Fibroblast of lung (primary cell): ENCODE data around the gene CTRL. TPM values are rescaled to one million over a fixed set of nuclear protein-coding genes. Genes with fewer than 3 reads are reported as not detected.
"Not testable (repeated sequence)": the region's sequence is repeated elsewhere in the genome, so short reads cannot be mapped to it uniquely, and the experiment has no call there.

Source experiments
- DNase-seq, 2 donors: peaks; one replicate each; pipeline versions ENCODE4 v3.0.0 to v3.0.0-alpha.2; 2010; ENCODE audit warnings: low read depth in 2 of 2
- H2AFZ ChIP-seq: 2 replicates; pipeline ENCODE4 v1.5.1; 2012; ENCODE audit warnings: low read length, control low read depth, inconsistent platforms
- H3K27ac ChIP-seq: 2 replicates; pipeline ENCODE4 v1.5.1; 2011; ENCODE audit warnings: low read length, control low read depth; ENCODE audit not compliant: insufficient read depth
- H3K27me3 ChIP-seq: 2 replicates; pipeline ENCODE4 v1.5.1; 2011; ENCODE audit warnings: mild to moderate bottlenecking, low read length; ENCODE audit not compliant: control insufficient read depth, insufficient read depth
- H3K36me3 ChIP-seq: 2 replicates; pipeline ENCODE4 v1.5.1; 2011; ENCODE audit warnings: low read length; ENCODE audit not compliant: control insufficient read depth, insufficient read depth
- H3K4me1 ChIP-seq: 2 replicates; pipeline ENCODE4 v1.5.1; 2011; ENCODE audit warnings: low read length; ENCODE audit not compliant: control insufficient read depth, insufficient read depth; ENCODE audit errors: extremely low read depth
- H3K4me2 ChIP-seq: 2 replicates; pipeline ENCODE4 v1.5.1; 2011; ENCODE audit warnings: low read length, control low read depth; ENCODE audit not compliant: insufficient read depth; ENCODE audit errors: extremely low read depth
- H3K4me3 ChIP-seq, 4 experiments: fragments of 200-600 bp in 1 of 4; sonication (generic) in 1 of 4; replicated peaks in 1 of 4; 2 replicates each; pipeline ENCODE4 v1.5.1; 2011 to 2016; ENCODE audit warnings: low read length in 4 of 4, low read depth in 3 of 4, mild to moderate bottlenecking in 3 of 4, control low read depth in 2 of 4, inconsistent platforms in 1 of 4, mixed read lengths in 1 of 4; ENCODE audit not compliant: insufficient read depth in 1 of 4; ENCODE audit errors: control extremely low read depth in 1 of 4
- H3K79me2 ChIP-seq: 2 replicates; pipeline ENCODE4 v1.5.1; 2012; ENCODE audit warnings: mild to moderate bottlenecking, low read length, inconsistent platforms; ENCODE audit not compliant: control insufficient read depth, insufficient read depth
- H3K9ac ChIP-seq: 2 replicates; pipeline ENCODE4 v1.5.1; 2011; ENCODE audit warnings: mild to moderate bottlenecking, low read length, control low read depth; ENCODE audit not compliant: insufficient read depth
- H3K9me3 ChIP-seq: 2 replicates; pipeline ENCODE4 v1.5.1; 2012; ENCODE audit warnings: low read depth, low read length; ENCODE audit not compliant: control insufficient read depth, insufficient read depth
- H4K20me1 ChIP-seq: 2 replicates; pipeline ENCODE4 v1.5.1; 2011; ENCODE audit warnings: low read length; ENCODE audit not compliant: control insufficient read depth, insufficient read depth; ENCODE audit errors: extremely low read depth
- EZH2 ChIP-seq: IDR thresholded peaks from 2 replicates; pipeline ENCODE4 v1.5.1; 2012; ENCODE audit warnings: low read length, control low read depth, mild to moderate bottlenecking; ENCODE audit errors: missing control alignments
- polyA plus RNA-seq, 2 donors: library from polyadenylated mRNA; depleted of rRNA in 1 of 2; stranded (reverse) in 1 of 2; unstranded in 1 of 2; fragments of >200 nt; gene quantifications; 2 replicates each; pipeline ENCODE4 v1.2.1, GENCODE V29; 2011 to 2012; ENCODE audit warnings: missing spikeins in 1 of 2
- total RNA-seq: library from RNA; depleted of rRNA; stranded (reverse); fragments of >200 nt; gene quantifications from 2 replicates; pipeline ENCODE4 v1.2.1, GENCODE V29; 2014
- TF ChIP-seq, protein P1 (sequence below), 2 donors: IDR thresholded peaks in 1 of 2; conservative IDR thresholded peaks in 1 of 2; 1 replicate in 1 of 2; 2 replicates in 1 of 2; pipeline ENCODE4 v1.5.1; 2011 to 2012; ENCODE audit warnings: low read length in 2 of 2, control low read depth in 1 of 2, inconsistent platforms in 1 of 2, low read depth in 1 of 2, mild to moderate bottlenecking in 1 of 2

Gene CTRL
- total and polyA plus RNA-seq, 2 donors (not counting 1 experiment from before 2014, with no cell fraction given) = 0.14 to 0.33 TPM

- H3K4me3 ChIP-seq = no peak overlapping the region
- DNase-seq = peak; percentile 50 to 81
- TF ChIP-seq, protein P1, sequence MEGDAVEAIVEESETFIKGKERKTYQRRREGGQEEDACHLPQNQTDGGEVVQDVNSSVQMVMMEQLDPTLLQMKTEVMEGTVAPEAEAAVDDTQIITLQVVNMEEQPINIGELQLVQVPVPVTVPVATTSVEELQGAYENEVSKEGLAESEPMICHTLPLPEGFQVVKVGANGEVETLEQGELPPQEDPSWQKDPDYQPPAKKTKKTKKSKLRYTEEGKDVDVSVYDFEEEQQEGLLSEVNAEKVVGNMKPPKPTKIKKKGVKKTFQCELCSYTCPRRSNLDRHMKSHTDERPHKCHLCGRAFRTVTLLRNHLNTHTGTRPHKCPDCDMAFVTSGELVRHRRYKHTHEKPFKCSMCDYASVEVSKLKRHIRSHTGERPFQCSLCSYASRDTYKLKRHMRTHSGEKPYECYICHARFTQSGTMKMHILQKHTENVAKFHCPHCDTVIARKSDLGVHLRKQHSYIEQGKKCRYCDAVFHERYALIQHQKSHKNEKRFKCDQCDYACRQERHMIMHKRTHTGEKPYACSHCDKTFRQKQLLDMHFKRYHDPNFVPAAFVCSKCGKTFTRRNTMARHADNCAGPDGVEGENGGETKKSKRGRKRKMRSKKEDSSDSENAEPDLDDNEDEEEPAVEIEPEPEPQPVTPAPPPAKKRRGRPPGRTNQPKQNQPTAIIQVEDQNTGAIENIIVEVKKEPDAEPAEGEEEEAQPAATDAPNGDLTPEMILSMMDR (conservative IDR thresholded peaks at IDR 0.05 in 1 of 2, IDR thresholded peaks at IDR 0.05 in 1 of 2; ENCODE audit: low read depth in 1 of 2, low read length in 2 of 2) = no peak
- TF ChIP-seq EZH2 = no peak
- no peak overlapping the region for H2AFZ ChIP-seq
- peaks cover 1% of the 10 kb centered on the region for H3K36me3 ChIP-seq
- no peaks in the 10 kb centered on the region for H3K27me3 ChIP-seq
- H3K9ac ChIP-seq = no peak overlapping the region
- peaks cover 2% of the 10 kb centered on the region for H4K20me1 ChIP-seq
- H3K9me3 ChIP-seq = no peaks in the 10 kb centered on the region
- peak overlapping the region; percentile 59 for H3K27ac ChIP-seq
- peaks cover 16% of the 10 kb centered on the region for H3K4me1 ChIP-seq
- peaks cover 9% of the 10 kb centered on the region for H3K79me2 ChIP-seq
- H3K4me2 ChIP-seq = peak overlapping the region; percentile 33
Observed at GRCh38 chr16:67917852-67918236, 13.8 kb downstream of the CTRL start.

DNA sequence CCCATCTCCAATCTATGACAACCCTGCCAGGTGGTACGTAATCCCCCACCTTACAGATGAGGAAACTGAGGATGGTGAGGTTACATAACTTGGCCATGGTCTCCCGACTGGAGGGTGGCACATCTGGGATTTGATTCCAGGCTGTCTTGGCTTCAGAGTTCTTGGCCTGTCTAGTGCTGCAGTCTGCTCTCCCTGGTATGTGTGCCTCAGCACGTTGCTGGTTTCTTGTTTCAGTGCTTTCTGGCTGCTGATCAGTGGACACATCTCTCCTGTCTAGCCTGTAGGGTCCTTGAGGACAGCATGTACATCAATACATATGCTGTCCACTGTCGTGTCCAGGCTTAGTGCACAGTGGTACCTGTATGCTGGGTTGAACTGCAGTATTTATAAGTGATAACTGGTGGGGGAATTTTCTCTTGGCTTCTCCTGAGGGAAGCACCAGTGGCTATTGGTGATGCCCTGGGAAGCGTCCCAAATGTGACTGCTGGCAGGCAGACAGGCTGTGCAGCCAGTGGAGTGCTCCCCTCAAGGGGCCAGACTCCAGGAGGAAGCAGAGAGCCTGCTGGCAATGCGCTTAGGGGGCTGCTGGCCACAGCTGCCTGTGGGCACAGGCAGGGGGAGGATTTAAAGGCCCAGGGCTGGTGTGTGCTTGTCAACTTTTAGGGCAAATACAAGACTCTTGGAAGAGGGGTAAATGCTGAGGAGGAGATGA, 14.4 kb downstream of the CTRL start:
- H3K9ac ChIP-seq = no peak overlapping the region
- peaks cover 1% of the 10 kb centered on the region for H3K36me3 ChIP-seq
- H4K20me1 ChIP-seq = peaks cover 2% of the 10 kb centered on the region
- no peak overlapping the region for H3K4me3 ChIP-seq
- TF ChIP-seq, protein P1 (conservative IDR thresholded peaks at IDR 0.05 in 1 of 2, IDR thresholded peaks at IDR 0.05 in 1 of 2; ENCODE audit: low read depth in 1 of 2, low read length in 2 of 2) = peak in 1 of 2 donors; percentile 4
- TF ChIP-seq EZH2 = no peak
- H3K79me2 ChIP-seq = peaks cover 9% of the 10 kb centered on the region
- no peaks in the 10 kb centered on the region for H3K9me3 ChIP-seq
- H3K27me3 ChIP-seq = no peaks in the 10 kb centered on the region
- H3K4me2 ChIP-seq = peak overlapping the region; percentile 20
- H2AFZ ChIP-seq = no peak overlapping the region
- peak overlapping the region; percentile 59 for H3K27ac ChIP-seq
- H3K4me1 ChIP-seq = peaks cover 16% of the 10 kb centered on the region
- DNase-seq = peak in 1 of 2 donors; percentile 20

GRCh38 chr16:67915831-67916723, 15.6 kb downstream of the CTRL start:
- H3K27me3 ChIP-seq = no peaks in the 10 kb centered on the region
- TF ChIP-seq, protein P1 (conservative IDR thresholded peaks at IDR 0.05 in 1 of 2, IDR thresholded peaks at IDR 0.05 in 1 of 2; ENCODE audit: low read depth in 1 of 2, low read length in 2 of 2) = no peak
- TF ChIP-seq EZH2 = no peak
- peaks cover 2% of the 10 kb centered on the region for H4K20me1 ChIP-seq
- no peak overlapping the region for H3K4me2 ChIP-seq
- H3K4me3 ChIP-seq = no peak overlapping the region
- H3K4me1 ChIP-seq = peaks cover 16% of the 10 kb centered on the region
- no peak overlapping the region for H3K27ac ChIP-seq
- H3K9ac ChIP-seq = no peak overlapping the region
- H3K79me2 ChIP-seq = peaks cover 9% of the 10 kb centered on the region
- DNase-seq = peak in 1 of 2 donors; percentile 26
- peaks cover 1% of the 10 kb centered on the region for H3K36me3 ChIP-seq
- H3K9me3 ChIP-seq = no peaks in the 10 kb centered on the region
- H2AFZ ChIP-seq = no peak overlapping the region

- not testable (repeated sequence) for H3K4me3 ChIP-seq, H2AFZ ChIP-seq, H3K27me3 ChIP-seq, H3K4me2 ChIP-seq, H3K9me3 ChIP-seq, DNase-seq, H4K20me1 ChIP-seq, H3K9ac ChIP-seq, H3K27ac ChIP-seq, H3K79me2 ChIP-seq, H3K36me3 ChIP-seq
- H3K4me1 ChIP-seq = peaks cover 16% of the 10 kb centered on the region
Observed at GRCh38 chr16:67915496-67915769, 16.2 kb downstream of the CTRL start.
